Gastrocnemius medialis (tissue), 4 donors: ENCODE results near the gene FEM1B. TPM values are rescaled to one million over a fixed set of nuclear protein-coding genes. Genes with fewer than 3 reads are reported as not detected.

Experiments used
- ATAC-seq, 2 donors: fragments of 150-250 bp; one replicate each; pipeline ENCODE4 v1.9.1; 2016
- DNase-seq, 2 donors: peaks; one replicate each; pipeline ENCODE4 v3.0.0-alpha.2; 2019
- H3K27ac ChIP-seq, 4 donors: fragments of 200-600 bp; sonication (generic); 1 replicate in 1 of 4; 2 replicates in 3 of 4; pipeline ENCODE4 v1.5.1; 2016 to 2018; ENCODE audit warnings: mild to moderate bottlenecking in 2 of 4, moderate library complexity in 1 of 4
- H3K27me3 ChIP-seq, 3 donors: fragments of 200-600 bp; sonication (generic) in 2 of 3; 1 replicate in 1 of 3; 2 replicates in 2 of 3; pipeline versions ENCODE4 v1.5.1 to v1.6.0; 2016 to 2019; ENCODE audit warnings: mild to moderate bottlenecking in 1 of 3, moderate library complexity in 1 of 3
- H3K36me3 ChIP-seq, 2 donors: fragments of 200-600 bp; sonication (generic) in 1 of 2; one replicate each; pipeline ENCODE4 v1.5.1; 2017 to 2018
- H3K4me1 ChIP-seq, 2 donors: fragments of 200-600 bp; sonication (generic) in 1 of 2; one replicate each; pipeline ENCODE4 v1.5.1; 2016 to 2017; ENCODE audit warnings: mild to moderate bottlenecking in 2 of 2
- H3K4me3 ChIP-seq, 4 donors: fragments of 200-600 bp; sonication (generic) in 3 of 4; 1 replicate in 1 of 4; 2 replicates in 3 of 4; pipeline ENCODE4 v1.5.1; 2016 to 2019; ENCODE audit warnings: mild to moderate bottlenecking in 2 of 4
- H3K9me3 ChIP-seq, 3 donors: fragments of 200-600 bp; sonication (generic) in 2 of 3; 1 replicate in 1 of 3; 2 replicates in 2 of 3; pipeline ENCODE4 v1.5.1; 2016 to 2019
- POLR2A ChIP-seq, 2 donors: fragments of 450-650 bp; IDR thresholded peaks; one replicate each; pipeline ENCODE4 v1.6.1; 2017; ENCODE audit warnings: antibody characterized with exemption in 2 of 2, mild to moderate bottlenecking in 2 of 2, moderate library complexity in 2 of 2
- in situ Hi-C, 4 donors: fragments of 200-750 bp; cut with MboI; loops; one replicate each; pipeline versions ENCODE4 v1.15.0 to v1.8.0; 2017; ENCODE audit warnings: low sequenced_read_pairs in 4 of 4
- intact Hi-C: fragments of 100-400 bp; cut with DNase I; formaldehyde crosslinking; loops from one replicate; pipeline ENCODE4 v1.15.1; 2023; ENCODE audit warnings: low total_unique reads
- total RNA-seq, 4 donors: library from RNA; depleted of rRNA; stranded (reverse); fragments of >200 nt; gene quantifications; one replicate each; pipeline versions ENCODE4 v1.1.0 to v1.2.3, GENCODE V29; 2016
- TF ChIP-seq, protein P1 (sequence below), 5 experiments: fragments of 450-650 bp in 3 of 5; fragments of 200-600 bp in 2 of 5; sonication (generic) in 2 of 5; IDR thresholded peaks in 4 of 5; conservative IDR thresholded peaks in 1 of 5; 1 replicate in 4 of 5; 2 replicates in 1 of 5; pipeline ENCODE4 v1.5.1; 2016 to 2019; ENCODE audit warnings: antibody characterized with exemption in 5 of 5, mild to moderate bottlenecking in 3 of 5, moderate library complexity in 3 of 5

The FEM1B gene
- total RNA-seq, 4 donors from 2014 or later: 80.8 to 158 (median 124) TPM

DNA sequence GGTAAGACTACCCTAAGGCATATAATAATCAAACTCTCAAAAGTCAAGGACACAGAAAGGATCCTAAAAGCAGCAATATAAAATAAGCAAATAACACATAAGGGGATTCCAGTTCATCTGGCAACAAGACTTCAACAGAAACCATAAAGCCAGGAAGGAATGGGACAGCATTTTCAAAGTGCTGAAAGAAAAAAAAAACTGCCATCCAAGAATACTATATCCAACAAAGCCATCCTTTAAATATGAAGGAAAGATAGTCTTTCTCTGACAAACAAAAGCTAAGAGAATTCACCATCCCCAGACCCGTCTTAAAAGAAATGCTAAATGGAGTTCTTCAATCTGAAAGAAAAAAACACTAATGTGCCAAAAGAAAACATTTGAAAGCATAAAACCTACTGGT lies 33.3 kb upstream of the FEM1B start:
- in situ Hi-C loops: loop anchor here in 2 of 4 donors (10.0 kb wide), 2 partner anchors 131 to 141 kb away; no protein-coding TSS in a partner anchor

DNA sequence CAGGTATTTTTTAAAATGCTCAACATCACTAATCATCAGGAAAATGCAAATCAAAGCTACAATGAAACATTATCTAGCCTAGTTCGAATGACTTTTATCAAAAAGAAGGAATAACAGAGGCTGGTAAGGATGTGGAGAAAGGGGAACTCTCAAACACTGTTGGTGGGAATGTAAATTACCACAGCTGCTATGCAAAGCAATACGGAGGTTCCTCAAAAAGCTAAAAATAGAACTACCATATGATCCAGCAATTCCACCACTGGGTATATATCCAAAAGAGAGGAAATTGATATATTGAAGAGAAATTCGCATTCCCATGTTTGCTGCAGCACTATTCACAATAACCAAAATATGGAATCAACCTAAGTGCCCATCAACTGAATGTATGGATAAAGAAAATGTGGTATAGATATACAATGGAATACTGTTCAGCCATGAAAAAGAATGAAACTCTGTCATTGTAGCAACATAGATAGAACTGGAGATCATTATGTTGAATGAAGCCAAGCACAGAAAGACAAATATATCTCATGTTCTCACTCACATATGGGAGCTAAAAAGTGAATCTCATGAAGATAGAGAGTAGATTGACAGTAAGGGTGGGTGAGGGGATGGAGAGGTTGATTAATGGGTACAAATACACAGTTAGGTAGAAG lies 28.4 kb upstream of the FEM1B start:
- DNase-seq (no peak), ATAC-seq (no peak)
- Histone ChIP-seq H3K27me3 (no peaks in the 10 kb centered on the region), H3K4me1 (peaks cover 0 to 4% of the 10 kb centered on the region in 2 donors), H3K9me3 (no peaks in the 10 kb centered on the region), H3K36me3 (no peaks in the 10 kb centered on the region), H3K27ac (no peak overlapping the region), H3K4me3 (no peak overlapping the region)
- in situ Hi-C loops: loop anchor here (5.0 to 10.0 kb wide), 3 partner anchors 126 to 136 kb away; no protein-coding TSS in a partner anchor
- intact Hi-C loops: no loop called here
- TF ChIP-seq, protein P1, sequence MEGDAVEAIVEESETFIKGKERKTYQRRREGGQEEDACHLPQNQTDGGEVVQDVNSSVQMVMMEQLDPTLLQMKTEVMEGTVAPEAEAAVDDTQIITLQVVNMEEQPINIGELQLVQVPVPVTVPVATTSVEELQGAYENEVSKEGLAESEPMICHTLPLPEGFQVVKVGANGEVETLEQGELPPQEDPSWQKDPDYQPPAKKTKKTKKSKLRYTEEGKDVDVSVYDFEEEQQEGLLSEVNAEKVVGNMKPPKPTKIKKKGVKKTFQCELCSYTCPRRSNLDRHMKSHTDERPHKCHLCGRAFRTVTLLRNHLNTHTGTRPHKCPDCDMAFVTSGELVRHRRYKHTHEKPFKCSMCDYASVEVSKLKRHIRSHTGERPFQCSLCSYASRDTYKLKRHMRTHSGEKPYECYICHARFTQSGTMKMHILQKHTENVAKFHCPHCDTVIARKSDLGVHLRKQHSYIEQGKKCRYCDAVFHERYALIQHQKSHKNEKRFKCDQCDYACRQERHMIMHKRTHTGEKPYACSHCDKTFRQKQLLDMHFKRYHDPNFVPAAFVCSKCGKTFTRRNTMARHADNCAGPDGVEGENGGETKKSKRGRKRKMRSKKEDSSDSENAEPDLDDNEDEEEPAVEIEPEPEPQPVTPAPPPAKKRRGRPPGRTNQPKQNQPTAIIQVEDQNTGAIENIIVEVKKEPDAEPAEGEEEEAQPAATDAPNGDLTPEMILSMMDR (IDR thresholded peaks at IDR 0.05 in 4 of 5, conservative IDR thresholded peaks at IDR 0.05 in 1 of 5): no peak
- TF ChIP-seq POLR2A (IDR thresholded peaks at IDR 0.05): no peak

More for the DNA sequence above, 33.3 kb upstream of the FEM1B start:
- no peak for DNase-seq
- intact Hi-C loops: no loop called here
- Histone ChIP-seq H3K27ac (no peak overlapping the region), H3K9me3 (no peaks in the 10 kb centered on the region), H3K4me3 (no peak overlapping the region), H3K27me3 (no peaks in the 10 kb centered on the region), H3K4me1 (no peaks in the 10 kb centered on the region), H3K36me3 (no peaks in the 10 kb centered on the region)
- TF ChIP-seq, protein P1 (IDR thresholded peaks at IDR 0.05 in 4 of 5, conservative IDR thresholded peaks at IDR 0.05 in 1 of 5): no peak
- TF ChIP-seq POLR2A (IDR thresholded peaks at IDR 0.05): no peak
- no peak for ATAC-seq

DNA sequence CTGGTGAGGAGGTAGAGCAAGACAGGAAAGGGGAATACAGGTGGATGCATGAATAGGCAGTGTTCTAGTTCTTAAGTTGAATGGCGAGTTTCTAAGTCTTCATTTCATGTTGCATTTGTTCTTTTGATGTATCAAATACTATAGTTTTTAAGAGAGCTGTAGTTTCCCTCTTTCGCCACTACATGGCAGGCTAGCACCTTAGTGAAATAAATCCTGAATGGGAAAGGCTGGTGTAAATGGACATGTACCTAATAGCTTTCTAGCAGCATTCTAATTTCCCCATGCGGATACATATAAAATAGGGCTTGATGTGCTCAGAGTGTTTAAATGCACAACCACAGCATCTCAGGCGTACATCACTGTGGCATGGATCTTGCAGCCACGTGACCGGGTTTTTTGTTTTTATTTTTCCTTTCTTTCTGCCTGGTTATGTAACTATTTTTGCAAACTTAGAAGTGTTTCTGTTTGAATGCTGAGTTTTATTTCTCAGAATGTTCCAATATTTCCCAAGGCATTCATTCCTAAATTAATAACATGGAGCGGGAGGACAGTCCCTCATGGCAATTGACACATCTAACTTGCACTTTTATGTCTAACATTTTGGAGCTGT lies 24.5 kb upstream of the FEM1B start:
- peak; percentile 26 to 47 for ATAC-seq
- no peaks in the 10 kb centered on the region for H3K27me3 ChIP-seq
- no peak overlapping the region for H3K27ac ChIP-seq
- no peaks in the 10 kb centered on the region for H3K36me3 ChIP-seq
- intact Hi-C loops (loop anchor here (1.0 to 2.0 kb wide), 2 partner anchors 53 to 132 kb away; no protein-coding TSS in a partner anchor), in situ Hi-C loops (loop anchor here in 3 of 4 donors (5.0 to 10.0 kb wide), 3 partner anchors 49 to 54 kb away; no protein-coding TSS in a partner anchor)
- no peaks in the 10 kb centered on the region for H3K9me3 ChIP-seq
- TF ChIP-seq, protein P1 (IDR thresholded peaks at IDR 0.05 in 4 of 5, conservative IDR thresholded peaks at IDR 0.05 in 1 of 5): peak; percentile 82 to 93 (median 90)
- TF ChIP-seq POLR2A (IDR thresholded peaks at IDR 0.05): no peak
- DNase-seq: no peak
- H3K4me3 ChIP-seq: no peak overlapping the region
- H3K4me1 ChIP-seq: peaks cover 14% of the 10 kb centered on the region in 2 donors

DNA sequence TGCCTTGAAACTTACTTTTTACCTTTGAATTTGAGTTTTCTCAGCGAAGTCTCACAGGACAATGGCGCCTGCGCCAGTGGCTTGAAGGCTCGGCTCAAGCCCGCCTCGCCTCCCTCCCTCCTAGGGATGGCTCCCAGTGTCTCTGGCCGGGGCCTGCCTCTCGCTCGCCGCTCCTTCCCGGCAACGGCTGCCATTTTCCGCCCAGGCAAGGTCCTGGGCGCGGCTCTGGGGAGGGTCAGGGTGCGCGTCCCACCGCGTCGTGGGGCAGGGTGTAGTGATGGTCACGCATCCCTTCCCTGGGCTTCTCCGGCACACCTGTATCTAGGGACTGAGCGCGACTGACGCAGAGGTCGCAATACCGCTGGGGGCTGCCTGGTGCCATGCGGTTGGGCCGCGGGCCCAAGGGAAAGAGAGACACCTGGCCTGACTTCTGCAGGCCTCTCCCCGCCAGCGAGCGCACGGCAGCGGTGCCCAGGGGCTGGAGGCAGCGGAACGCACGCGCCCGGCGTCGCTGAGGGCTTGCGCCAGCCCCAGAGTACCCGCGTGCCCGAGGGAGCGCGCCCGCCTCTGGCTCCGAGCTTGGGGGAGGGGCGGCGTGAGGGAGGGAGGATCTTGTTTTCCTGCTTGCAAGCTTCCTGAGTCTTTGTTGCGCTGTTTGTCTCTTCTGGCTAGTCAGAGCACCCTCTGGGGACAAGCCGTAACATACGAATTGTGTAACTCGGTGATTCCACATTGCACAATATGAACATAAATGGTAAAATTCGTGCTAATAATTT lies 20.7 kb upstream of the FEM1B start:
- peak overlapping the region; percentile 92 to 98 (median 96) for H3K27ac ChIP-seq
- peak overlapping the region; percentile 51 to 67 (median 58) for H3K4me3 ChIP-seq
- DNase-seq (peak; percentile 94 to 96), ATAC-seq (peak; percentile 88 to 90)
- TF ChIP-seq POLR2A (IDR thresholded peaks at IDR 0.05): peak; percentile 89 to 90
- TF ChIP-seq, protein P1 (IDR thresholded peaks at IDR 0.05 in 4 of 5, conservative IDR thresholded peaks at IDR 0.05 in 1 of 5): no peak
- peaks cover 27 to 29% of the 10 kb centered on the region in 2 donors for H3K4me1 ChIP-seq
- H3K27me3 ChIP-seq: no peaks in the 10 kb centered on the region
- intact Hi-C loops: loop anchor here (1.0 to 2.0 kb wide), 2 partner anchors 15 to 34 kb away; no protein-coding TSS in a partner anchor
- H3K36me3 ChIP-seq: no peaks in the 10 kb centered on the region
- no peaks in the 10 kb centered on the region for H3K9me3 ChIP-seq
- in situ Hi-C loops: loop anchor here in 1 of 4 donors (10.0 kb wide), 1 partner anchor 48 kb away; no protein-coding TSS in a partner anchor
